ENCODE measurements around the gene PDYN.

The PDYN gene

GRCh38 chr20:1946762-1947534 is 46.9 kb downstream of the PDYN start:
- no peak for TF ChIP-seq ARNTL (CRISPR knock-in tag; IDR thresholded peaks at IDR 0.05; ENCODE audit: borderline replicate concordance, low read depth)
- no peak for TF ChIP-seq ZFP3 (CRISPR knock-in tag; IDR thresholded peaks at IDR 0.05)
- no peak for TF ChIP-seq ZNF565 (CRISPR knock-in tag; conservative IDR thresholded peaks at IDR 0.05; ENCODE audit: low read depth)

GRCh38 chr20:1946442-1946761 is 47.5 kb downstream of the PDYN start:
- ATAC-seq: no peak
- TF ChIP-seq TCF4 (CRISPR knock-in tag; IDR thresholded peaks at IDR 0.05; ENCODE audit: borderline replicate concordance) (no peak), POU6F1 (CRISPR knock-in tag; IDR thresholded peaks at IDR 0.05; ENCODE audit: borderline replicate concordance, low read depth) (no peak), TSHZ2 (CRISPR knock-in tag; IDR thresholded peaks at IDR 0.05) (no peak), SNAI2 (CRISPR knock-in tag; IDR thresholded peaks at IDR 0.05) (no peak), OSR1 (CRISPR knock-in tag; IDR thresholded peaks at IDR 0.05) (no peak), ZFP3 (CRISPR knock-in tag; IDR thresholded peaks at IDR 0.05) (no peak), TOX (CRISPR knock-in tag; IDR thresholded peaks at IDR 0.05; ENCODE audit: borderline replicate concordance) (no peak), CSRNP3 (CRISPR knock-in tag; IDR thresholded peaks at IDR 0.05) (no peak), ZNF8 (CRISPR knock-in tag; IDR thresholded peaks at IDR 0.05) (no peak), ARNTL (CRISPR knock-in tag; IDR thresholded peaks at IDR 0.05; ENCODE audit: borderline replicate concordance, low read depth) (no peak), ZFP30 (CRISPR knock-in tag; IDR thresholded peaks at IDR 0.05) (no peak), ZC3H10 (CRISPR knock-in tag; IDR thresholded peaks at IDR 0.05) (no peak), PPARA (CRISPR knock-in tag; IDR thresholded peaks at IDR 0.05; ENCODE audit: borderline replicate concordance) (no peak), CREB5 (CRISPR knock-in tag; IDR thresholded peaks at IDR 0.05; ENCODE audit: low read depth) (no peak), BACH2 (CRISPR knock-in tag; IDR thresholded peaks at IDR 0.05; ENCODE audit: borderline replicate concordance) (no peak)

More at GRCh38 chr20:1946762-1947534, 46.9 kb downstream of the PDYN start:
- ATAC-seq: no peak

- no peak for ATAC-seq
- TF ChIP-seq ISL1 (CRISPR knock-in tag; IDR thresholded peaks at IDR 0.05) (no peak), TOX (CRISPR knock-in tag; IDR thresholded peaks at IDR 0.05; ENCODE audit: borderline replicate concordance) (no peak), TCF4 (CRISPR knock-in tag; IDR thresholded peaks at IDR 0.05; ENCODE audit: borderline replicate concordance) (no peak), RARB (CRISPR knock-in tag; IDR thresholded peaks at IDR 0.05) (no peak), ZFP3 (CRISPR knock-in tag; IDR thresholded peaks at IDR 0.05) (no peak), ZNF565 (CRISPR knock-in tag; conservative IDR thresholded peaks at IDR 0.05; ENCODE audit: low read depth) (no peak), ESRRG (CRISPR knock-in tag; IDR thresholded peaks at IDR 0.05) (no peak), TSHZ2 (CRISPR knock-in tag; IDR thresholded peaks at IDR 0.05) (no peak), CSDC2 (CRISPR knock-in tag; IDR thresholded peaks at IDR 0.05) (no peak), PATZ1 (CRISPR knock-in tag; IDR thresholded peaks at IDR 0.05; ENCODE audit: borderline replicate concordance) (no peak), BACH2 (CRISPR knock-in tag; IDR thresholded peaks at IDR 0.05; ENCODE audit: borderline replicate concordance) (no peak), CREB5 (CRISPR knock-in tag; IDR thresholded peaks at IDR 0.05; ENCODE audit: low read depth) (no peak), OSR1 (CRISPR knock-in tag; IDR thresholded peaks at IDR 0.05) (no peak), ZNF70 (CRISPR knock-in tag; IDR thresholded peaks at IDR 0.05) (no peak)
Measured at GRCh38 chr20:1945660-1946059, 48.2 kb downstream of the PDYN start.

Data from SK-N-SH treated with all-trans-retinoic acid at 6 μM for 48 hours (cell line).